Measurements from ENCODE around the gene FYN. TPM values are rescaled to one million over a fixed set of nuclear protein-coding genes. Genes with fewer than 3 reads are reported as not detected.

FYN gene
- total RNA-seq, 2 donors from 2014 or later, result 55.5 to 72.5 TPM

DNA sequence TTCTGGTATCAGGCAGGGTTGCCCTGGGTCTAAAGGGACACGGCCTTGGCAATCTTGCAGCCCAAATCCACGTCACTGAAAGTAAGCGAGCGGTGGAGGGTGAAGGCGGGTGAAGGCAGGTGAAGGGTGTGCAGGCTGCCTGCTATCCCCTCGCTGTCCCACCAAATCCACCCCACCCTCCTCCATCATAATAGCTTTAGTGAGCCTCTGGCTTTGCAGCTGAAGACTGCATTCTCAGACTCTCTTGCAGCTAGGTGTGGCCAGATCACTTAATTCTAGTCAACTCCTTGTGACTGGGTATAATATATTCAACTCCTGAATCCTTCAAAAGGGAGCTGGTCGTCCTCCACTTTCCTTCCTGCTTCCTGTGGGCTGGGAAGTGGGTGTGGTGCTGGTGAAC, 140.9 kb downstream of the FYN start:
- Histone ChIP-seq H3K27me3 (replicated peaks; ENCODE audit: insufficient read depth) (no peaks in the 10 kb centered on the region), H3K36me3 (no peaks in the 10 kb centered on the region), H3K27ac (no peak overlapping the region), H3K4me3 (no peak overlapping the region), H3K9me3 (peaks cover 5% of the 10 kb centered on the region), H3K4me1 (ENCODE audit: control insufficient read depth in 1 of 2, low read depth in 2 of 2) (no peaks in the 10 kb centered on the region)
- DNase-seq (ENCODE audit: low spot score), result no peak
- TF ChIP-seq, protein P1, sequence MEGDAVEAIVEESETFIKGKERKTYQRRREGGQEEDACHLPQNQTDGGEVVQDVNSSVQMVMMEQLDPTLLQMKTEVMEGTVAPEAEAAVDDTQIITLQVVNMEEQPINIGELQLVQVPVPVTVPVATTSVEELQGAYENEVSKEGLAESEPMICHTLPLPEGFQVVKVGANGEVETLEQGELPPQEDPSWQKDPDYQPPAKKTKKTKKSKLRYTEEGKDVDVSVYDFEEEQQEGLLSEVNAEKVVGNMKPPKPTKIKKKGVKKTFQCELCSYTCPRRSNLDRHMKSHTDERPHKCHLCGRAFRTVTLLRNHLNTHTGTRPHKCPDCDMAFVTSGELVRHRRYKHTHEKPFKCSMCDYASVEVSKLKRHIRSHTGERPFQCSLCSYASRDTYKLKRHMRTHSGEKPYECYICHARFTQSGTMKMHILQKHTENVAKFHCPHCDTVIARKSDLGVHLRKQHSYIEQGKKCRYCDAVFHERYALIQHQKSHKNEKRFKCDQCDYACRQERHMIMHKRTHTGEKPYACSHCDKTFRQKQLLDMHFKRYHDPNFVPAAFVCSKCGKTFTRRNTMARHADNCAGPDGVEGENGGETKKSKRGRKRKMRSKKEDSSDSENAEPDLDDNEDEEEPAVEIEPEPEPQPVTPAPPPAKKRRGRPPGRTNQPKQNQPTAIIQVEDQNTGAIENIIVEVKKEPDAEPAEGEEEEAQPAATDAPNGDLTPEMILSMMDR (IDR thresholded peaks at IDR 0.05), result no peak
- no peak for ATAC-seq (ENCODE audit: insufficient number of reproducible peaks, low FRiP score, low read depth)

- no peak for DNase-seq (ENCODE audit: low spot score)
- TF ChIP-seq, protein P1 (IDR thresholded peaks at IDR 0.05), result no peak
- Histone ChIP-seq H3K4me3 (no peak overlapping the region), H3K27me3 (replicated peaks; ENCODE audit: insufficient read depth) (no peaks in the 10 kb centered on the region), H3K4me1 (ENCODE audit: control insufficient read depth in 1 of 2, low read depth in 2 of 2) (no peaks in the 10 kb centered on the region), H3K9me3 (peaks cover 5% of the 10 kb centered on the region), H3K36me3 (no peaks in the 10 kb centered on the region), H3K27ac (no peak overlapping the region)
- no peak for ATAC-seq (ENCODE audit: insufficient number of reproducible peaks, low FRiP score, low read depth)
Observed at GRCh38 chr6:111731456-111732195, 141.6 kb downstream of the FYN start.

DNA sequence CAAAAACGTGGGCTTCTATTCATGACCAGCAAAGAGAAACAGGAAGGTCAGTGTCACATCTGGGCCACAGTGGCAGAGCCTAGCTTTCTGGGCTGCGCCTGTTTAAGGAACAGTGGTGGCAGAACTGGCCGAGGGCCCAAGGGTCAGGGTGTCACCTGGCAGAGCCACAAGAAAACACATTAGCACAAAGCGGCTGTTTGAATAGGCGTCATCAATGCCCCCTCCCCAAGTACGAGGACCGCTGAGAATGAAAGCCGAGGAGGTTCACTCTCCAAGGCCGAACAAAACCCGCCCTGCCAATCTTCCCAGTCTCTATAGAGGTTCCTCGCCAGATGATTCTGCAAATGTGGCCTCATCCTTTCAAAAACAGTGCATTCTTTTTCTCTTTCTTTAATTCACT, 142.4 kb downstream of the FYN start:
- DNase-seq (ENCODE audit: low spot score), result no peak
- H3K27me3 ChIP-seq (replicated peaks; ENCODE audit: insufficient read depth), result no peaks in the 10 kb centered on the region
- H3K9me3 ChIP-seq, result peaks cover 5% of the 10 kb centered on the region
- H3K4me3 ChIP-seq, result no peak overlapping the region
- peaks cover 0 to 1% of the 10 kb centered on the region in 2 donors for H3K4me1 ChIP-seq (ENCODE audit: control insufficient read depth in 1 of 2, low read depth in 2 of 2)
- TF ChIP-seq, protein P1 (IDR thresholded peaks at IDR 0.05), result no peak
- no peak for ATAC-seq (ENCODE audit: insufficient number of reproducible peaks, low FRiP score, low read depth)
- H3K36me3 ChIP-seq, result no peaks in the 10 kb centered on the region
- H3K27ac ChIP-seq, result no peak overlapping the region

GRCh38 chr6:111727802-111728201, 145.4 kb downstream of the FYN start:
- H3K9me3 ChIP-seq, result peaks cover 5% of the 10 kb centered on the region
- no peak overlapping the region for H3K27ac ChIP-seq
- ATAC-seq (ENCODE audit: insufficient number of reproducible peaks, low FRiP score, low read depth), result no peak
- H3K27me3 ChIP-seq (replicated peaks; ENCODE audit: insufficient read depth), result no peaks in the 10 kb centered on the region
- H3K36me3 ChIP-seq, result no peaks in the 10 kb centered on the region
- TF ChIP-seq, protein P1 (IDR thresholded peaks at IDR 0.05), result peak; percentile 40
- DNase-seq (ENCODE audit: low spot score), result no peak
- no peak overlapping the region for H3K4me3 ChIP-seq
- H3K4me1 ChIP-seq (ENCODE audit: control insufficient read depth in 1 of 2, low read depth in 2 of 2), result peaks cover 7 to 15% of the 10 kb centered on the region in 2 donors

GRCh38 chr6:111727041-111727440, 146.2 kb downstream of the FYN start:
- Histone ChIP-seq H3K4me1 (ENCODE audit: control insufficient read depth in 1 of 2, low read depth in 2 of 2) (peaks cover 7 to 15% of the 10 kb centered on the region in 2 donors), H3K27me3 (replicated peaks; ENCODE audit: insufficient read depth) (no peaks in the 10 kb centered on the region), H3K4me3 (no peak overlapping the region), H3K27ac (no peak overlapping the region), H3K9me3 (no peaks in the 10 kb centered on the region), H3K36me3 (no peaks in the 10 kb centered on the region)
- no peak for ATAC-seq (ENCODE audit: insufficient number of reproducible peaks, low FRiP score, low read depth)
- TF ChIP-seq, protein P1 (IDR thresholded peaks at IDR 0.05), result no peak
- DNase-seq (ENCODE audit: low spot score), result no peak

Data from thoracic aorta (tissue), 2 donors.